ENCODE results near the gene TMEM221.

DNA sequence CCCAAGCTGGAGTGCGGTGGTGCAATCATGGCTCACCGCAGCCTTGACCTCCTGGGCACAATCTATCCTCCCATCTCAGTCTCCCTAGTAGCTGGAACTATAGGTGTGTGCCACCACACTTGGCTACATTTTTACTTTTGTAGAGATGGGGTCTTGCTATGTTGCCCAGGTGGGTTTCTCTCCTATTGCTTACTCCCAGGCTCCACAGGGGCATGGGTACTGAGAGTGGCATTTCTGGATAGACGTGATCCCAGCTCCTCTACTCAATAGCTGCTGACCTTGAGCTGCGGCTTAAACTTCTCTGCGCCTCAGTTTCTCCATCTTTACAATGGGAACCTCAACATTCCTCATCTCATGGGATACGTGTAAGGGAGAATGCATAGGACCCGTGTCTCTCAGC lies 17.1 kb downstream of the TMEM221 start:
- TF ChIP-seq, protein P1, sequence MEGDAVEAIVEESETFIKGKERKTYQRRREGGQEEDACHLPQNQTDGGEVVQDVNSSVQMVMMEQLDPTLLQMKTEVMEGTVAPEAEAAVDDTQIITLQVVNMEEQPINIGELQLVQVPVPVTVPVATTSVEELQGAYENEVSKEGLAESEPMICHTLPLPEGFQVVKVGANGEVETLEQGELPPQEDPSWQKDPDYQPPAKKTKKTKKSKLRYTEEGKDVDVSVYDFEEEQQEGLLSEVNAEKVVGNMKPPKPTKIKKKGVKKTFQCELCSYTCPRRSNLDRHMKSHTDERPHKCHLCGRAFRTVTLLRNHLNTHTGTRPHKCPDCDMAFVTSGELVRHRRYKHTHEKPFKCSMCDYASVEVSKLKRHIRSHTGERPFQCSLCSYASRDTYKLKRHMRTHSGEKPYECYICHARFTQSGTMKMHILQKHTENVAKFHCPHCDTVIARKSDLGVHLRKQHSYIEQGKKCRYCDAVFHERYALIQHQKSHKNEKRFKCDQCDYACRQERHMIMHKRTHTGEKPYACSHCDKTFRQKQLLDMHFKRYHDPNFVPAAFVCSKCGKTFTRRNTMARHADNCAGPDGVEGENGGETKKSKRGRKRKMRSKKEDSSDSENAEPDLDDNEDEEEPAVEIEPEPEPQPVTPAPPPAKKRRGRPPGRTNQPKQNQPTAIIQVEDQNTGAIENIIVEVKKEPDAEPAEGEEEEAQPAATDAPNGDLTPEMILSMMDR (IDR thresholded peaks at IDR 0.05) = no peak
- TF ChIP-seq POLR2A (IDR thresholded peaks at IDR 0.05) = no peak
